BJ (cell line): Measurements from ENCODE around the gene MCU. TPM values are rescaled to one million over a fixed set of nuclear protein-coding genes. Genes with fewer than 3 reads are reported as not detected.

Experiments
- CTCF ChIA-PET: fragments of 350-600 bp; formaldehyde crosslinking; extraction: SDS; loops from one replicate; lab custom pipeline; 2021; ENCODE audit warnings: antibody characterized with exemption, inconsistent platforms; lab: Yijun Ruan, JAX
- POLR2A ChIA-PET: fragments of 300-600 bp; sonication (Branson Sonifier 250); formaldehyde crosslinking; extraction: SDS; loops from one replicate; lab custom pipeline; 2021; ENCODE audit warnings: antibody characterized with exemption; lab: Charles Lee
- DNase-seq: peaks from one replicate; pipeline ENCODE4 v3.0.0-alpha.2; 2011; ENCODE audit warnings: low read depth
- H3K27me3 ChIP-seq: 2 replicates; pipeline ENCODE4 v1.6.0; 2011; ENCODE audit warnings: low read length; ENCODE audit not compliant: control insufficient read depth, insufficient read depth
- H3K36me3 ChIP-seq: 2 replicates; pipeline ENCODE4 v1.5.1; 2011; ENCODE audit warnings: low read length; ENCODE audit not compliant: control insufficient read depth, insufficient read depth
- H3K4me3 ChIP-seq: 2 replicates; pipeline ENCODE4 v1.5.1; 2011; ENCODE audit warnings: low read depth, mild to moderate bottlenecking, control low read depth, low read length
- CTCF ChIP-seq: IDR thresholded peaks from 2 replicates; pipeline ENCODE4 v1.5.1; 2011; ENCODE audit warnings: low read depth, mild to moderate bottlenecking, control low read depth, inconsistent platforms, low read length, moderate library complexity; ENCODE audit not compliant: insufficient read depth
- polyA plus RNA-seq: library from polyadenylated mRNA; depleted of rRNA; stranded (reverse); fragments of >200 nt; gene quantifications from 2 replicates; pipeline ENCODE4 v1.2.3, GENCODE V29; 2011

Gene MCU
- polyA plus RNA-seq, 1 experiment = 78.7 TPM

GRCh38 chr10:72720814-72721660, 29.1 kb downstream of the MCU start:
- Histone ChIP-seq H3K27me3 (no peaks in the 10 kb centered on the region), H3K36me3 (no peaks in the 10 kb centered on the region; the same call in 1 of the 2 replicates), H3K4me3 (no peak overlapping the region)
- DNase-seq = no peak
- no peak for TF ChIP-seq CTCF
- POLR2A ChIA-PET = interaction anchor here (0.6 kb wide), 1 partner anchor 10 kb away, joined by 3 read pairs; no protein-coding TSS in a partner anchor
- CTCF ChIA-PET = interaction anchor here (1.1 to 1.6 kb wide), 2 partner anchors 10 to 13 kb away, joined by 3 to 5 read pairs; no protein-coding TSS in a partner anchor

- DNase-seq = no peak
- TF ChIP-seq CTCF = no peak
- no peaks in the 10 kb centered on the region for H3K27me3 ChIP-seq
- H3K4me3 ChIP-seq = no peak overlapping the region
- ChIA-PET POLR2A (no interaction called here), CTCF (interaction anchor here (0.7 kb wide), 1 partner anchor 17 kb away, joined by 3 read pairs; no protein-coding TSS in a partner anchor)
- no peaks in the 10 kb centered on the region for H3K36me3 ChIP-seq
These were observed 35.2 kb downstream of the MCU start for GRCh38 chr10:72727130-72727529.

- no peaks in the 10 kb centered on the region for H3K36me3 ChIP-seq
- DNase-seq = no peak
- ChIA-PET POLR2A (no interaction called here), CTCF (interaction anchor here (1.8 kb wide), 1 partner anchor 106 kb away, joined by 4 read pairs; no protein-coding TSS in a partner anchor)
- no peak overlapping the region for H3K4me3 ChIP-seq
- no peak for TF ChIP-seq CTCF
- H3K27me3 ChIP-seq = no peaks in the 10 kb centered on the region
These were observed 36.5 kb downstream of the MCU start for GRCh38 chr10:72728462-72728861.

GRCh38 chr10:72729528-72729927, 37.6 kb downstream of the MCU start:
- ChIA-PET CTCF (interaction anchor here (1.8 kb wide), 1 partner anchor 105 kb away, joined by 4 read pairs; no protein-coding TSS in a partner anchor), POLR2A (no interaction called here)
- no peak for TF ChIP-seq CTCF
- no peaks in the 10 kb centered on the region for H3K27me3 ChIP-seq
- no peak for DNase-seq
- no peak overlapping the region for H3K4me3 ChIP-seq
- H3K36me3 ChIP-seq = no peaks in the 10 kb centered on the region

GRCh38 chr10:72730479-72730878, 38.5 kb downstream of the MCU start:
- ChIA-PET POLR2A (no interaction called here), CTCF (interaction anchor here (0.9 to 1.5 kb wide), 2 partner anchors 10 to 16 kb away, joined by 3 to 5 read pairs; no protein-coding TSS in a partner anchor)
- no peaks in the 10 kb centered on the region for H3K36me3 ChIP-seq
- TF ChIP-seq CTCF = no peak
- DNase-seq = peak; percentile 35
- H3K27me3 ChIP-seq = no peaks in the 10 kb centered on the region
- no peak overlapping the region for H3K4me3 ChIP-seq
